Fibroblast of skin of back (primary cell): ENCODE data around the gene BLVRB.

ENCODE experiments used
- DNase-seq: peaks from one replicate; pipeline ENCODE4 v3.0.0-alpha.2; 2013

Gene BLVRB

GRCh38 chr19:40398417-40399131, 67.0 kb downstream of the BLVRB start:
- DNase-seq, result peak; percentile 21
